PFSK-1 (cell line): ENCODE results near the gene MPO.

Experiments
- FOXP2 ChIP-seq: optimal IDR thresholded peaks from 2 replicates; pipeline ENCODE3; 2011; ENCODE audit warnings: borderline replicate concordance, control low read depth, inconsistent platforms; ENCODE audit not compliant: insufficient read depth; ENCODE audit errors: extremely low read length, extremely low read depth
- POLR2AphosphoS5 ChIP-seq: IDR thresholded peaks from 2 replicates; pipeline ENCODE4 v1.6.1; 2012; ENCODE audit warnings: low read depth, mild to moderate bottlenecking, control low read depth, low read length, moderate library complexity
- REST ChIP-seq, 2 experiments: IDR thresholded peaks; 2 replicates each; pipeline versions ENCODE4 v1.6.1 to v1.8.0; 2011 to 2012; ENCODE audit warnings: low read depth in 2 of 2, low read length in 2 of 2, control low read depth in 1 of 2, inconsistent platforms in 1 of 2, mild to moderate bottlenecking in 1 of 2, moderate library complexity in 1 of 2; ENCODE audit not compliant: insufficient read depth in 1 of 2
- SIN3A ChIP-seq: IDR thresholded peaks from 2 replicates; pipeline ENCODE4 v1.6.1; 2012; ENCODE audit warnings: mild to moderate bottlenecking, low read length, moderate library complexity, borderline replicate concordance; ENCODE audit not compliant: insufficient read depth
- TAF1 ChIP-seq: IDR thresholded peaks from 2 replicates; pipeline ENCODE4 v1.6.1; 2012; ENCODE audit warnings: low read length, control low read depth, borderline replicate concordance; ENCODE audit not compliant: insufficient read depth

DNA sequence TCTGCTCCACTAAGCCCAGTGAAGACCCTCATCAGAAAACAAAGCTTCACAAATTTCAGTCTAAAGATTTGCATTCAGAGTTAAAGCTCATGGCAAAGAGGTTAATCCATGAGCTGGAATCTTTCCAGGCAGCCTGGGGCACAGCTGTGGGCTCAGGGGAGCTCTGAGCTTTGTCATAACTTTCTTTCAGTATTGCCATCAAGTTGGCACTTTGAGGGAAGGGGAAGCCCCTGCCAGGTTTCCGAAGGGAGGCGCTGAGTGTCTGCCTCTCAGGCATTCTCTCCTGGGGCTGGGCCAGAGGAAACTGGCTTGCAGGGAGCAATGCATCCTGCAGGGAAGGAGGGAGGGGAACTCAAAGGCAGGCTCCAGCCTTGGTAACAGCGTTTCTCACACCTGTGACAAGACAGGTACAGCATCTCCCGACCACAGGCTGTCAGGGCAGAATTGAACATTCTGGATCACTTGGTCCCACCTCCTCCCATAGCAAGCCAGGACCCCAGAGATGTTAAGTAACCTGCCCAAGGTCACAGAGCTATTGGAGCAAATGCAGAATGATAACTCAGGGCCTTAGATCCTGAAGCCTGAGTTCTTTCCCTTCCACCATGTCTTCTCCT is 38.5 kb downstream of the MPO start:
- TF ChIP-seq REST (IDR thresholded peaks at IDR 0.05; ENCODE audit: insufficient read depth in 1 of 2, low read depth in 2 of 2, low read length in 2 of 2) (no peak), TAF1 (no peak), POLR2AphosphoS5 (no peak), SIN3A (no peak), FOXP2 (no peak)
